A673 (cell line): ENCODE results near the gene UPK2. TPM values are rescaled to one million over a fixed set of nuclear protein-coding genes. Genes with fewer than 3 reads are reported as not detected.
A peak's percentile ranks its signal among the peaks of the same experiment; 100 is the strongest.

ENCODE experiments used
- Bru-seq: library from RNA; stranded (reverse); fragments of 400-500 nt; gene quantifications from one replicate; lab custom pipeline; 2021; lab: Mats Ljungman, UMichigan
- BruChase-seq, 2 experiments: library from RNA; stranded (reverse); fragments of 400-500 nt; gene quantifications; one replicate each; lab custom pipeline; 2021; lab: Mats Ljungman, UMichigan
- BruUV-seq: library from RNA; stranded (reverse); fragments of 400-500 nt; replicated peaks from 2 replicates; lab custom pipeline; 2021; lab: Mats Ljungman, UMichigan
- CTCF ChIA-PET: fragments of 300-600 bp; sonication (Branson Sonifier 250); formaldehyde crosslinking; loops from one replicate; lab custom pipeline; 2022; ENCODE audit warnings: antibody characterized with exemption; lab: Charles Lee
- POLR2A ChIA-PET: fragments of 300-600 bp; sonication (Branson Sonifier 250); formaldehyde crosslinking; loops from one replicate; lab custom pipeline; 2022; ENCODE audit warnings: antibody characterized with exemption; ENCODE audit not compliant: low non-redundant PET; lab: Charles Lee
- DNase-seq: peaks from one replicate; pipeline ENCODE4 v3.0.0-alpha.2; 2015; ENCODE audit warnings: low spot score
- H3K27ac ChIP-seq: fragments of 200-600 bp; sonication (generic); 2 replicates; pipeline ENCODE4 v1.5.1; 2016; ENCODE audit warnings: mixed run types, low read depth, mild to moderate bottlenecking, mixed read lengths, antibody characterized with exemption, low read length; ENCODE audit not compliant: poor library complexity, severe bottlenecking
- H3K27me3 ChIP-seq: fragments of 200-600 bp; sonication (generic); replicated peaks from 2 replicates; pipeline ENCODE4 v1.6.1; 2017; ENCODE audit warnings: mixed run types, low read depth, mild to moderate bottlenecking, mixed read lengths, antibody characterized with exemption, low read length; ENCODE audit not compliant: insufficient read depth, poor library complexity
- H3K36me3 ChIP-seq: fragments of 200-600 bp; sonication (generic); 2 replicates; pipeline ENCODE4 v1.6.1; 2016; ENCODE audit warnings: mixed run types, mild to moderate bottlenecking, mixed read lengths, antibody characterized with exemption, low read length; ENCODE audit not compliant: insufficient read depth, poor library complexity, severe bottlenecking
- H3K4me1 ChIP-seq: fragments of 200-600 bp; sonication (generic); 2 replicates; pipeline ENCODE4 v1.6.1; 2017; ENCODE audit warnings: mixed run types, mild to moderate bottlenecking, mixed read lengths, antibody characterized with exemption, low read length; ENCODE audit not compliant: insufficient read depth, poor library complexity, severe bottlenecking
- H3K4me3 ChIP-seq: fragments of 200-600 bp; sonication (generic); 2 replicates; pipeline ENCODE4 v1.5.1; 2016; ENCODE audit warnings: low read depth, mixed run types, mild to moderate bottlenecking, mixed read lengths, low read length; ENCODE audit not compliant: poor library complexity, severe bottlenecking
- H3K9me3 ChIP-seq: fragments of 200-600 bp; sonication (generic); 2 replicates; pipeline ENCODE4 v1.6.1; 2016; ENCODE audit warnings: mixed run types, low read depth, mild to moderate bottlenecking, mixed read lengths, antibody characterized with exemption, low read length; ENCODE audit not compliant: poor library complexity, severe bottlenecking
- CTCF ChIP-seq: fragments of 300-800, 200-600 bp; sonication (generic); conservative IDR thresholded peaks from 2 replicates; pipeline ENCODE4 v1.5.1; 2017; ENCODE audit warnings: low read depth, mild to moderate bottlenecking, antibody characterized with exemption, low read length, moderate library complexity, mixed read lengths
- EZH2 ChIP-seq: fragments of 200-600 bp; sonication (generic); IDR thresholded peaks from 2 replicates; pipeline ENCODE4 v1.6.1; 2017; ENCODE audit warnings: borderline replicate concordance, low read depth, mild to moderate bottlenecking, mixed read lengths, antibody characterized with exemption, low read length; ENCODE audit not compliant: poor library complexity, severe bottlenecking
- intact Hi-C: fragments of 100-400 bp; cut with micrococcal nuclease; formaldehyde crosslinking; loops from one replicate; pipeline ENCODE4 v1.10.0; 2022; ENCODE audit not compliant: unreplicated experiment
- long read RNA-seq: library from polyadenylated mRNA; stranded (forward); transcript quantifications from one replicate; pipeline ENCODE4 v2.0.0, GENCODE V29; 2022
- total RNA-seq: library from RNA; stranded (reverse); gene quantifications from 2 replicates; pipeline ENCODE4 v1.2.3, GENCODE V29; 2021

The UPK2 gene
- not detected in 2 replicates for total RNA-seq
- Bru-seq, nascent RNA, result not detected
- BruChase-seq, experiment 1, labeled RNA remaining after a 2-hour chase, result not detected
- BruChase-seq, experiment 2, labeled RNA remaining after a 6-hour chase, result percentile 26 among the genes with signal in this experiment
- long read RNA-seq, result 0 reads

GRCh38 chr11:118956094-118956846, at the start of gene UPK2:
TSS of gene UPK2 (plus strand) at chr11:118956298. CDS start at chr11:118956351, 53 bp downstream.
- H3K4me3 ChIP-seq, result no peak within 1 kb of the TSS
- no TSS peak for BruUV-seq
- no peaks in the 10 kb centered on the region for H3K9me3 ChIP-seq
- TF ChIP-seq CTCF, result peak; percentile 99
- no peak for TF ChIP-seq EZH2
- POLR2A ChIA-PET, result no interaction called here
- no peaks in the 10 kb centered on the region for H3K4me1 ChIP-seq
- no peaks in the 10 kb centered on the region for H3K36me3 ChIP-seq
- intact Hi-C loops, result loop anchor here (1.0 to 2.0 kb wide), 2 partner anchors 49 to 265 kb away; no protein-coding TSS in a partner anchor
- CTCF ChIA-PET, result interaction anchor here (0.6 kb wide), 1 partner anchor 165 kb away, joined by 3 read pairs; the partner anchor contains the start of gene DDX6
- DNase-seq, result peak; percentile 88
- no peak within 1 kb of the TSS for H3K27ac ChIP-seq
- H3K27me3 ChIP-seq, result no peaks in the 10 kb centered on the region

GRCh38 chr11:118907051-118908042, 48.8 kb upstream of the UPK2 start:
- BruUV-seq, result no TSS peak
- no peak for TF ChIP-seq EZH2
- peak; percentile 97 for TF ChIP-seq CTCF

More at GRCh38 chr11:118907051-118908042, 48.8 kb upstream of the UPK2 start:
- CTCF ChIA-PET, result interaction anchor here (0.9 to 3.2 kb wide), 3 partner anchors 18 to 23 kb away, joined by 5 to 49 read pairs (median 9); partner anchors contain the start of gene BCL9L
- H3K27me3 ChIP-seq, result no peaks in the 10 kb centered on the region
- DNase-seq, result peak; percentile 85
- POLR2A ChIA-PET, result no interaction called here
- intact Hi-C loops, result loop anchor here (1.0 to 10.0 kb wide), 3 partner anchors 21 to 427 kb away; partner anchors contain the start of genes RNF26 and UPK2
- H3K4me3 ChIP-seq, result peak overlapping the region; percentile 20
- no peaks in the 10 kb centered on the region for H3K9me3 ChIP-seq
- peaks cover 49% of the 10 kb centered on the region for H3K4me1 ChIP-seq
- H3K36me3 ChIP-seq, result peaks cover 26% of the 10 kb centered on the region
- H3K27ac ChIP-seq, result peak overlapping the region; percentile 73
